Measurements from ENCODE around the gene ICAM1. TPM values are rescaled to one million over a fixed set of nuclear protein-coding genes. Genes with fewer than 3 reads are reported as not detected.

Gene ICAM1
- total RNA-seq, 1 experiment from 2014 or later, result 1.7 TPM

DNA sequence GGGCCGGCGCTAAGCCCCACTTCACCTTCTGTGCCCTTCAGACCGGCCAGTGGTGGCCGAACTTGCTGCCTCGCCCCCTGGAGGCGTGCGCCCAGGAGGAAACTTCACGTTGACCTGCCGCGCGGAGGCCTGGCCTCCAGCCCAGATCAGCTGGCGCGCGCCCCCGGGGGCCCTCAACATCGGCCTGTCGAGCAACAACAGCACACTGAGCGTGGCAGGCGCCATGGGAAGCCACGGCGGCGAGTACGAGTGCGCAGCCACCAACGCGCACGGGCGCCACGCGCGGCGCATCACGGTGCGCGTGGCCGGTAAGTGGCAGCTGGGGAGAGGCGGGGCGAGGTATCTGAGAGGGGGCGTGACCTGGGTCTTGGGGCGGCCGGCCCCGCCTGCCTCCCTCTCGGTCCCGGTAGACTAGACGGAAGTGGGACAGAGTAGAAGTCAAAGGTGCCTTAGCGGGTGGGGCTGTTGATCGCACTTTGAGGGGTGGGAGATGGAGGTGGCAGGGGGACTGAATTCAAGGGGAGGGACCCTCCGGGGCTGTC lies 24.5 kb downstream of the ICAM1 start:
- Histone ChIP-seq H3K36me3 (ENCODE audit: insufficient read depth, low read length, poor library complexity, severe bottlenecking) (no peaks in the 10 kb centered on the region), H3K4me1 (ENCODE audit: insufficient read depth, low read length, poor library complexity, severe bottlenecking) (peaks cover 29% of the 10 kb centered on the region), H3K9me3 (ENCODE audit: low read depth, low read length, poor library complexity, severe bottlenecking) (no peaks in the 10 kb centered on the region), H3K4me3 (ENCODE audit: low read depth, low read length, poor library complexity, severe bottlenecking) (peak overlapping the region; percentile 12), H3K27me3 (replicated peaks; ENCODE audit: insufficient read depth, low read depth, low read length, poor library complexity) (peaks cover 38% of the 10 kb centered on the region), H3K27ac (ENCODE audit: low read depth, low read length, poor library complexity, severe bottlenecking) (no peak overlapping the region)
- CTCF ChIA-PET, result no interaction called here
- DNase-seq (ENCODE audit: low spot score), result no peak
- intact Hi-C loops (cut with micrococcal nuclease; ENCODE audit: unreplicated experiment), result no loop called here
- POLR2A ChIA-PET (ENCODE audit: low non-redundant PET), result no interaction called here
- TF ChIP-seq, protein P1, sequence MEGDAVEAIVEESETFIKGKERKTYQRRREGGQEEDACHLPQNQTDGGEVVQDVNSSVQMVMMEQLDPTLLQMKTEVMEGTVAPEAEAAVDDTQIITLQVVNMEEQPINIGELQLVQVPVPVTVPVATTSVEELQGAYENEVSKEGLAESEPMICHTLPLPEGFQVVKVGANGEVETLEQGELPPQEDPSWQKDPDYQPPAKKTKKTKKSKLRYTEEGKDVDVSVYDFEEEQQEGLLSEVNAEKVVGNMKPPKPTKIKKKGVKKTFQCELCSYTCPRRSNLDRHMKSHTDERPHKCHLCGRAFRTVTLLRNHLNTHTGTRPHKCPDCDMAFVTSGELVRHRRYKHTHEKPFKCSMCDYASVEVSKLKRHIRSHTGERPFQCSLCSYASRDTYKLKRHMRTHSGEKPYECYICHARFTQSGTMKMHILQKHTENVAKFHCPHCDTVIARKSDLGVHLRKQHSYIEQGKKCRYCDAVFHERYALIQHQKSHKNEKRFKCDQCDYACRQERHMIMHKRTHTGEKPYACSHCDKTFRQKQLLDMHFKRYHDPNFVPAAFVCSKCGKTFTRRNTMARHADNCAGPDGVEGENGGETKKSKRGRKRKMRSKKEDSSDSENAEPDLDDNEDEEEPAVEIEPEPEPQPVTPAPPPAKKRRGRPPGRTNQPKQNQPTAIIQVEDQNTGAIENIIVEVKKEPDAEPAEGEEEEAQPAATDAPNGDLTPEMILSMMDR (conservative IDR thresholded peaks at IDR 0.05; ENCODE audit: low read depth, low read length), result no peak
- no TSS peak for BruUV-seq (replicated peaks)

GRCh38 chr19:10295847-10296591 lies 25.1 kb downstream of the ICAM1 start:
- peaks cover 23% of the 10 kb centered on the region for H3K4me1 ChIP-seq (ENCODE audit: insufficient read depth, low read length, poor library complexity, severe bottlenecking)
- ChIA-PET CTCF (no interaction called here), POLR2A (ENCODE audit: low non-redundant PET) (no interaction called here)
- H3K27me3 ChIP-seq (replicated peaks; ENCODE audit: insufficient read depth, low read depth, low read length, poor library complexity), result peaks cover 38% of the 10 kb centered on the region
- TF ChIP-seq, protein P1 (conservative IDR thresholded peaks at IDR 0.05; ENCODE audit: low read depth, low read length), result no peak
- TF ChIP-seq EZH2 (IDR thresholded peaks at IDR 0.05; ENCODE audit: borderline replicate concordance, low read depth, low read length, poor library complexity, severe bottlenecking), result no peak
- no peaks in the 10 kb centered on the region for H3K9me3 ChIP-seq (ENCODE audit: low read depth, low read length, poor library complexity, severe bottlenecking)
- DNase-seq (ENCODE audit: low spot score), result no peak
- no peak overlapping the region for H3K27ac ChIP-seq (ENCODE audit: low read depth, low read length, poor library complexity, severe bottlenecking)
- no TSS peak for BruUV-seq (replicated peaks)
- no peaks in the 10 kb centered on the region for H3K36me3 ChIP-seq (ENCODE audit: insufficient read depth, low read length, poor library complexity, severe bottlenecking)
- peak overlapping the region; percentile 12 for H3K4me3 ChIP-seq (ENCODE audit: low read depth, low read length, poor library complexity, severe bottlenecking)
- intact Hi-C loops (cut with micrococcal nuclease; ENCODE audit: unreplicated experiment), result no loop called here

- BruUV-seq (replicated peaks), result no TSS peak
- intact Hi-C loops (cut with micrococcal nuclease; ENCODE audit: unreplicated experiment), result no loop called here
- Histone ChIP-seq H3K36me3 (ENCODE audit: insufficient read depth, low read length, poor library complexity, severe bottlenecking) (no peaks in the 10 kb centered on the region), H3K27ac (ENCODE audit: low read depth, low read length, poor library complexity, severe bottlenecking) (no peak overlapping the region), H3K27me3 (replicated peaks; ENCODE audit: insufficient read depth, low read depth, low read length, poor library complexity) (peaks cover 15% of the 10 kb centered on the region), H3K4me3 (ENCODE audit: low read depth, low read length, poor library complexity, severe bottlenecking) (no peak overlapping the region), H3K4me1 (ENCODE audit: insufficient read depth, low read length, poor library complexity, severe bottlenecking) (peaks cover 6% of the 10 kb centered on the region), H3K9me3 (ENCODE audit: low read depth, low read length, poor library complexity, severe bottlenecking) (no peaks in the 10 kb centered on the region)
- no peak for TF ChIP-seq EZH2 (IDR thresholded peaks at IDR 0.05; ENCODE audit: borderline replicate concordance, low read depth, low read length, poor library complexity, severe bottlenecking)
- TF ChIP-seq, protein P1 (conservative IDR thresholded peaks at IDR 0.05; ENCODE audit: low read depth, low read length), result no peak
- ChIA-PET CTCF (no interaction called here), POLR2A (ENCODE audit: low non-redundant PET) (no interaction called here)
- no peak for DNase-seq (ENCODE audit: low spot score)
These were observed 28.9 kb downstream of the ICAM1 start for GRCh38 chr19:10299545-10300458.
